CD8-positive, alpha-beta memory T cell (primary cell): Measurements from ENCODE around the gene TBC1D17. TPM values are rescaled to one million over a fixed set of nuclear protein-coding genes. Genes with fewer than 3 reads are reported as not detected.

Experiments
- CTCF ChIA-PET: fragments of 350-600 bp; sonication (Branson Sonifier 250); formaldehyde crosslinking; loops from one replicate; lab custom pipeline; 2021; ENCODE audit warnings: antibody characterized with exemption; lab: Charles Lee
- POLR2A ChIA-PET: fragments of 350-600 bp; sonication (Branson Sonifier 250); formaldehyde crosslinking; loops from one replicate; lab custom pipeline; 2021; ENCODE audit warnings: antibody characterized with exemption; lab: Charles Lee
- DNase-seq, 5 donors: peaks; one replicate each; pipeline versions ENCODE4 v3.0.0 to v3.0.0-alpha.2; 2020 to 2022; ENCODE audit warnings: mixed read lengths in 1 of 5
- H3K27ac ChIP-seq: one replicate; pipeline ENCODE4 v1.7.0; 2013; ENCODE audit warnings: low read depth, mild to moderate bottlenecking, low read length, moderate library complexity
- H3K27me3 ChIP-seq: 2 replicates; pipeline ENCODE4 v1.7.0; 2013; ENCODE audit warnings: low read length, mild to moderate bottlenecking; ENCODE audit not compliant: insufficient read depth, poor library complexity, severe bottlenecking
- H3K36me3 ChIP-seq: 2 replicates; pipeline ENCODE4 v1.7.0; 2013; ENCODE audit warnings: mild to moderate bottlenecking, low read length, moderate library complexity; ENCODE audit not compliant: insufficient read depth
- H3K4me1 ChIP-seq: 2 replicates; pipeline ENCODE4 v1.7.0; 2013; ENCODE audit warnings: mild to moderate bottlenecking, low read length, moderate library complexity; ENCODE audit not compliant: insufficient read depth
- H3K4me3 ChIP-seq: 2 replicates; pipeline ENCODE4 v1.7.0; 2013; ENCODE audit warnings: mild to moderate bottlenecking, low read length
- H3K9me3 ChIP-seq: 2 replicates; pipeline ENCODE4 v1.7.0; 2013; ENCODE audit warnings: mild to moderate bottlenecking, low read length
- H3K27ac Mint-ChIP-seq, 8 donors: one replicate each; pipeline ENCODE4 v1.8.0; 2020 to 2021; ENCODE audit warnings: mixed read lengths in 8 of 8, mild to moderate bottlenecking in 6 of 8, inconsistent platforms in 3 of 8, moderate library complexity in 3 of 8
- H3K27me3 Mint-ChIP-seq, 2 donors: one replicate each; pipeline ENCODE4 v1.8.0; 2020 to 2021; ENCODE audit warnings: mixed read lengths in 2 of 2, mild to moderate bottlenecking in 1 of 2, moderate library complexity in 1 of 2
- H3K36me3 Mint-ChIP-seq, 3 donors: one replicate each; pipeline ENCODE4 v1.8.0; 2020 to 2021; ENCODE audit warnings: mixed read lengths in 3 of 3, inconsistent platforms in 1 of 3, mild to moderate bottlenecking in 1 of 3
- H3K4me1 Mint-ChIP-seq, 3 donors: one replicate each; pipeline ENCODE4 v1.8.0; 2020 to 2021; ENCODE audit warnings: mixed read lengths in 3 of 3, inconsistent platforms in 1 of 3, mild to moderate bottlenecking in 1 of 3
- H3K4me3 Mint-ChIP-seq, 7 donors: one replicate each; pipeline ENCODE4 v1.8.0; 2020 to 2021; ENCODE audit warnings: mixed read lengths in 7 of 7, mild to moderate bottlenecking in 6 of 7, moderate library complexity in 4 of 7, inconsistent platforms in 2 of 7
- H3K9me3 Mint-ChIP-seq, 5 donors: one replicate each; pipeline ENCODE4 v1.8.0; 2020 to 2022; ENCODE audit warnings: mixed read lengths in 5 of 5, mild to moderate bottlenecking in 3 of 5, moderate library complexity in 2 of 5, inconsistent platforms in 1 of 5
- polyA plus RNA-seq: library from polyadenylated mRNA; unstranded; fragments of 300-500 nt; fragmentation: Illumina TruSeq; gene quantifications from one replicate; pipeline ENCODE4 v1.2.3, GENCODE V29; 2021
- total RNA-seq, 2 experiments: library from RNA; stranded (reverse); gene quantifications; one replicate each; pipeline ENCODE4 v1.2.3, GENCODE V29; 2021

The TBC1D17 gene
- total and polyA plus RNA-seq, 3 experiments from 2014 or later = 16.8 to 33.5 (median 31.7) TPM

DNA sequence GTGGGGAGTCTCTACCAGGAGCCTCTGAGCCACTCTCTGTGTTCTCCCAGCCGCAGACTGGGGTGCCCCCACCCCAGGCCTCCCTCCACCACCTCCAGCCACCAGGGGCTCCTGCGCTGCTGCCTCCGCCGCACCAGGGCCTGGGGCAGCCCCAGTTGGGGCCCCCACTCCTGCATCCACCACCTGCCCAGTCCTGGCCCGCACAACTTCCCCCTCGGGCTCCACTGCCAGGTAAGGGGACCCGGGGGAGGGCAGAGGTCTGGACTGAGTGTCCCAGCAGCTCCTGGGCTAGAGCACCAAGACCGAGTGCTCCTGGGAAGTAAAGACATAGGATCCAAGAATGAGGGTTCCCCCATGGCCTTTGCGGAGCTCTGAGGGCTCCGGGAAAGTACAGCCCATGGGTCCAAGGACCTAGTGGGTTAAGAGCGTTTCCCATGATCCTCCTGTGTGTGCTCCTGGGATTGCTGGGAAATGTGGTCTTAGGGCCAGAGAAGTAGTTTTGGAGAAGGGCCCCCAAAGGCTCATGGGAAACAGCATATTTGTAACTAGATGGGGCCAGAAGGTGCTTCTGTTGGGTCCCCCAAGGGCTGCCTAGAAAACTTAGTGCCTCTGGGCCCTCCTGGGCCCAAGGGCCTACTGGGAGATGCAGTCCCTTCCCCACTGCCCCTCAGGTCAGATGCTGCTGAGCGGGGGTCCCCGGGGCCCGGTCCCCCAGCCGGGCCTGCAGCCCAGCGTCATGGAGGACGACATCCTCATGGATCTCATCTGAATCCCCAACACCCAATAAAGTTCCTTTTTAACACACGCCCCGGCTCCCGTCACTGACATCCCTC lies 41.1 kb upstream of the TBC1D17 start:
- Mint-ChIP-seq H3K27ac (no peak overlapping the region), H3K4me3 (no peak overlapping the region), H3K27me3 (no peaks in the 10 kb centered on the region), H3K36me3 (peaks cover 12 to 76% (median 13%) of the 10 kb centered on the region in 3 donors), H3K9me3 (no peaks in the 10 kb centered on the region), H3K4me1 (peaks cover 0 to 7% (median 3%) of the 10 kb centered on the region in 3 donors)
- CTCF ChIA-PET = no interaction called here
- H3K9me3 ChIP-seq = no peaks in the 10 kb centered on the region
- POLR2A ChIA-PET = interaction anchor here (0.6 kb wide), 1 partner anchor 14 kb away, joined by 3 read pairs; no protein-coding TSS in a partner anchor
- no peaks in the 10 kb centered on the region for H3K4me1 ChIP-seq
- no peak overlapping the region for H3K27ac ChIP-seq
- peaks cover 18% of the 10 kb centered on the region for H3K36me3 ChIP-seq
- H3K4me3 ChIP-seq = no peak overlapping the region
- H3K27me3 ChIP-seq = no peaks in the 10 kb centered on the region
- no peak for DNase-seq

DNA sequence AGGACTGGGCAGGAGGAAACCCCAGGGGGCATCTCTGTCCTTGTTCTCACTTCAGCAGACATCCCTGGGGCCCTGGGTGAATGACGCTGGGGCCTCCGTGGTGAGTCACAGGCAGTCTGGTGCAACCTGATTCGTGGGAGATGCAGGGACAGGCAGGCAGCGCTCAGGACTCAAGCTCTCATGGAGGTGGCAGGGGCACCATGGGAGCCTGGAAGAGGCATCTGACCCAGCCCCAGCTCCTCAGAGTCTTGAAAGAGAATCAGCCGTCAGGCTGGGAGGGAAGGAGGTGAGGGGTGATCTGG lies 40.5 kb upstream of the TBC1D17 start:
- H3K4me3 ChIP-seq = no peak overlapping the region
- Mint-ChIP-seq H3K4me1 (peaks cover 0 to 7% (median 3%) of the 10 kb centered on the region in 3 donors), H3K4me3 (no peak overlapping the region), H3K27me3 (no peaks in the 10 kb centered on the region), H3K9me3 (no peaks in the 10 kb centered on the region), H3K36me3 (peaks cover 12 to 71% (median 13%) of the 10 kb centered on the region in 3 donors), H3K27ac (peak overlapping the region in 2 of 8 donors; percentile 17 to 86)
- CTCF ChIA-PET = no interaction called here
- H3K9me3 ChIP-seq = no peaks in the 10 kb centered on the region
- H3K4me1 ChIP-seq = no peaks in the 10 kb centered on the region
- POLR2A ChIA-PET = interaction anchor here (0.6 kb wide), 1 partner anchor 15 kb away, joined by 3 read pairs; no protein-coding TSS in a partner anchor
- no peak for DNase-seq
- peaks cover 13% of the 10 kb centered on the region for H3K36me3 ChIP-seq
- H3K27me3 ChIP-seq = no peaks in the 10 kb centered on the region
- no peak overlapping the region for H3K27ac ChIP-seq

DNA sequence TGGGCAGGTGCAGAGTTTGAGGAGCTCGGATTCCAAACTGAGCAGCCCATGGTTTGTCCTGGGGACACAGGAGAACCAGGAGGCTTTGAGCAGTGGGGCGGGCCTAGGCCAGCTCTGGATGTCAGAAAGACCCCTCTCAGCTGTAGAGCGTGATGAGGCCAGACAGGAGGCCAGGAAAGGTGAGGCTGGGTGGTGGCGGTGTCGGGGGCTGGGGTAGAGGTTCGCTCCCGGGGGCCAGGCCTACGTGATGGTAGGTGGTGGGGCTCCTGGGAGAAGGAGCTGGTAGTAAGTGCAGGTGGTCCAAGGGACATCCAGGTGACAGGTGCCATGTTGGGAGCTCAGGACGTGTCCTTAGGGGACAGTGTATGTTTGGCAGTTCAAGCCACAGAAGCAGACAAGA lies 40.1 kb upstream of the TBC1D17 start:
- Mint-ChIP-seq H3K36me3 (peaks cover 10 to 66% (median 13%) of the 10 kb centered on the region in 3 donors), H3K4me3 (no peak overlapping the region), H3K27me3 (no peaks in the 10 kb centered on the region), H3K9me3 (no peaks in the 10 kb centered on the region), H3K27ac (peak overlapping the region in 2 of 8 donors; percentile 26 to 51), H3K4me1 (peaks cover 0 to 5% (median under 1%) of the 10 kb centered on the region in 3 donors)
- no peak for DNase-seq
- Histone ChIP-seq H3K27ac (no peak overlapping the region), H3K36me3 (peaks cover 9% of the 10 kb centered on the region), H3K4me3 (no peak overlapping the region), H3K4me1 (no peaks in the 10 kb centered on the region), H3K27me3 (no peaks in the 10 kb centered on the region), H3K9me3 (no peaks in the 10 kb centered on the region)
- ChIA-PET POLR2A (interaction anchor here (0.6 kb wide), 1 partner anchor 15 kb away, joined by 3 read pairs; no protein-coding TSS in a partner anchor), CTCF (no interaction called here)

DNA sequence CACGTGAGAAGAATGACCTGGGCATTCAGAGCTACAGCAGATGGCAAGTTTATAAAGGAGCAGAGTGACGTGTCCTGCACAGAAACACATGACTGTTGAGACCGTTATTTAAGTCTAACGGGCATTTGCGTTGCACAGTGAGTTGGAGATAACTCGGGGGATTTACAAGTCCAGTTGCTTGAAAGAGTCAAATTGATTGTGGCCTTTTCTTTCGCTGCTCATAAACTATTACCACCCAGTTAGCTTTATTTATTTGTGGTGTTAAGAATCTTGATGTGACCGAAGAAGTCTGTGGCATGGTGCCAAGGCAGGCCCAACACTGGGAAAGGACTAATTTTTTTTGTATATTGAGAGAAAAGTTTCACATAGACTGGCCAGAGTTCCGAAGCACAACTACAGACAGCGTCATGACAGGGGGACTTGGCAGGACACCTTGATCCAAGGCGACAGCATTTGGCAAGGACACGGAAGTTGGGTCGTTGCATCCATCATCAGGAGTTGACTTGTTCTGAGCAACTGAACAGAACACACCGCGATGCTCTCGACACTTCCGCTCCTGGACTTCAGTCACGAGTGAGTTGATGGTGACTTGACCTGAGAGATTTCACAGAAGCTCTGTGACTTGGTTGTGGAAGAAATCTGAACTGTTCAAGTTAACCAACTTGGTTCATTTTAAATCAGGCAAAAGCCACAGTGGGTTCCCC lies 38.5 kb upstream of the TBC1D17 start:
- POLR2A ChIA-PET = no interaction called here
- Histone ChIP-seq H3K27me3 (no peaks in the 10 kb centered on the region), H3K27ac (no peak overlapping the region), H3K4me1 (no peaks in the 10 kb centered on the region), H3K4me3 (no peak overlapping the region), H3K9me3 (no peaks in the 10 kb centered on the region), H3K36me3 (peaks cover 4% of the 10 kb centered on the region)
- peak overlapping the region in 1 of 8 donors; percentile 14 for H3K27ac Mint-ChIP-seq
- H3K36me3 Mint-ChIP-seq = peaks cover 8 to 50% (median 11%) of the 10 kb centered on the region in 3 donors
- H3K9me3 Mint-ChIP-seq = no peaks in the 10 kb centered on the region
- no peaks in the 10 kb centered on the region for H3K4me1 Mint-ChIP-seq
- CTCF ChIA-PET = interaction anchor here (0.8 kb wide), 1 partner anchor 11 kb away, joined by 3 read pairs; no protein-coding TSS in a partner anchor
- no peak for DNase-seq
- H3K27me3 Mint-ChIP-seq = no peaks in the 10 kb centered on the region
- no peak overlapping the region for H3K4me3 Mint-ChIP-seq

DNA sequence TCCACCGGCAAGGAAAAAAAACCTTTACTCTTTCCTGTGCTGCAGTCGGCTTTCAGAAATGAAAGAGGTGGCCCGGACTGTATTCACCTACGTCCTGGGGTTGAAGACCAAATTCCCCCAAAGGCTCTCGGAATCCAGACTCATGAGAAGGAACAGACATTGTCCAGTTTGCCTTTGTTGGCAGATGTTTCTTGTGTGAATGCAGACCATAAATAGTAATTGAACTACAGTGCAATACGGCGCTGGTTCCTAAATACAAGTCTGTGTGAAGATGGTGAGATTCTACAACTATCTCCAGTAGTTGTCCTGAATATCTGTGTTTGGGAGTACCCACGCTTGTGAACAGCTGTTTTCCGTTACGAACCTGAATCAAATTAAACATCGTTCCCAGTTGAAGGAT lies 37.8 kb upstream of the TBC1D17 start:
- Mint-ChIP-seq H3K27ac (no peak overlapping the region), H3K9me3 (no peaks in the 10 kb centered on the region), H3K27me3 (no peaks in the 10 kb centered on the region), H3K4me3 (no peak overlapping the region), H3K4me1 (no peaks in the 10 kb centered on the region), H3K36me3 (peaks cover 8 to 45% (median 11%) of the 10 kb centered on the region in 3 donors)
- ChIA-PET CTCF (interaction anchor here (0.8 kb wide), 1 partner anchor 10 kb away, joined by 3 read pairs; no protein-coding TSS in a partner anchor), POLR2A (interaction anchor here (0.5 kb wide), 1 partner anchor 10 kb away, joined by 4 read pairs; no protein-coding TSS in a partner anchor)
- H3K4me3 ChIP-seq = no peak overlapping the region
- no peak overlapping the region for H3K27ac ChIP-seq
- DNase-seq = no peak
- no peaks in the 10 kb centered on the region for H3K9me3 ChIP-seq
- H3K4me1 ChIP-seq = no peaks in the 10 kb centered on the region
- no peaks in the 10 kb centered on the region for H3K27me3 ChIP-seq
- H3K36me3 ChIP-seq = peaks cover 4% of the 10 kb centered on the region

DNA sequence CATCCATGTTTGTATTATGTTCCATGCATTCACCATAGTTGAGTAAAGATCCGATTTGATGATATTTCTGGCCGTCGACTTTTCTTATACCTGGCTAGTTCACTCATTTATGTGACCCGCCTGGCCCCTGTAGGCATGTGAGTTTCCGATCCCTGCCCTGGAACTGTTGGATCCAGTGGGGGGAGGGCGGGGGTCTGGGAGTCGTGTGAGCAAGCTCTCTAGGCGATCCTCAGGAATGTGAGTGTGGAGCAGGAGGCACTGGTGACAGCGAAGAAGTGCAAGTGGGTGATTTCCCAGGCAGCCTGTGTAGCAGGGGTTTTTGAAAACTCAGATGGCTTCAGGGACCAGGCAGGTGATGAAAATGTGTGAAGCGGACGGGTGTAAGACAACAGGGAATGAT lies 37.2 kb upstream of the TBC1D17 start:
- Histone ChIP-seq H3K36me3 (peaks cover under 1% of the 10 kb centered on the region), H3K4me3 (no peak overlapping the region), H3K27ac (no peak overlapping the region), H3K27me3 (no peaks in the 10 kb centered on the region), H3K9me3 (no peaks in the 10 kb centered on the region), H3K4me1 (no peaks in the 10 kb centered on the region)
- Mint-ChIP-seq H3K4me1 (no peaks in the 10 kb centered on the region), H3K4me3 (no peak overlapping the region), H3K27ac (no peak overlapping the region), H3K36me3 (peaks cover 8 to 39% (median 11%) of the 10 kb centered on the region in 3 donors), H3K9me3 (no peaks in the 10 kb centered on the region), H3K27me3 (no peaks in the 10 kb centered on the region)
- DNase-seq = no peak
- ChIA-PET POLR2A (interaction anchor here (0.5 kb wide), 1 partner anchor 10 kb away, joined by 4 read pairs; no protein-coding TSS in a partner anchor), CTCF (no interaction called here)

DNA sequence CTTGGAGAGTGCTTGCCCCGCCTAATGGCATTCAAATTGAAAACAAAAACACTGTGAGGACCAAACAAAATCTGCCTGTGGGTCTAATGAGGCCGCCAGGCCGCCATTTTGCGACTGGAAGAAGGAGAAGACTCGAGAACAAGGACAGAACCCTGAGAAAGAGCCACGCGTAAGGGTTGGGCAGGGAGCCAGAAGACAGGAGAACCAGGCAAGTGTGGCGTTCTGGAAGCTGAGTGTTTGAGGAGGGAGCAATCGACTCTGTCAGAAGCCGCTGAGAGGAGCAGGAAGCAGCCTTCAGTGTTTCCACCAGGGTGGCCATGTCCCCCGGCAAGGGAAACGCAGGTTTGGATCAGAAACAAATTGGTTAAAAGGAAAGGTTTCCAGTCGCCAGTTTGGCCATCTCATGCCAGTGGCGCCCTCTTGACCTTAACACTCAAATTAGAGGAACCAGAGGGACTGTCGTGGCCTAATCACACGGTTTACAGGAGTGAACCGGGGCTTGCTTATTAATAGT lies 36.7 kb upstream of the TBC1D17 start:
- H3K27ac ChIP-seq = no peak overlapping the region
- H3K9me3 ChIP-seq = no peaks in the 10 kb centered on the region
- H3K4me1 ChIP-seq = no peaks in the 10 kb centered on the region
- H3K27me3 ChIP-seq = no peaks in the 10 kb centered on the region
- Mint-ChIP-seq H3K4me1 (no peaks in the 10 kb centered on the region), H3K27me3 (no peaks in the 10 kb centered on the region), H3K4me3 (no peak overlapping the region), H3K9me3 (no peaks in the 10 kb centered on the region), H3K27ac (peak overlapping the region in 1 of 8 donors; percentile 63), H3K36me3 (peaks cover 8 to 38% (median 11%) of the 10 kb centered on the region in 3 donors)
- DNase-seq = no peak
- no peaks in the 10 kb centered on the region for H3K36me3 ChIP-seq
- H3K4me3 ChIP-seq = no peak overlapping the region
- ChIA-PET CTCF (no interaction called here), POLR2A (interaction anchor here (0.7 kb wide), 1 partner anchor 809 kb away, joined by 4 read pairs; the partner anchor contains the start of gene CGB2)
